Hepatic stellate cell (primary cell): ENCODE measurements around the gene XXYLT1.

Experiments used
- DNase-seq: peaks from one replicate; pipeline ENCODE4 v3.0.0; 2011; ENCODE audit warnings: low spot score

Gene XXYLT1

GRCh38 chr3:195129644-195130492 lies 141.1 kb downstream of the XXYLT1 start:
- DNase-seq, result no peak

DNA sequence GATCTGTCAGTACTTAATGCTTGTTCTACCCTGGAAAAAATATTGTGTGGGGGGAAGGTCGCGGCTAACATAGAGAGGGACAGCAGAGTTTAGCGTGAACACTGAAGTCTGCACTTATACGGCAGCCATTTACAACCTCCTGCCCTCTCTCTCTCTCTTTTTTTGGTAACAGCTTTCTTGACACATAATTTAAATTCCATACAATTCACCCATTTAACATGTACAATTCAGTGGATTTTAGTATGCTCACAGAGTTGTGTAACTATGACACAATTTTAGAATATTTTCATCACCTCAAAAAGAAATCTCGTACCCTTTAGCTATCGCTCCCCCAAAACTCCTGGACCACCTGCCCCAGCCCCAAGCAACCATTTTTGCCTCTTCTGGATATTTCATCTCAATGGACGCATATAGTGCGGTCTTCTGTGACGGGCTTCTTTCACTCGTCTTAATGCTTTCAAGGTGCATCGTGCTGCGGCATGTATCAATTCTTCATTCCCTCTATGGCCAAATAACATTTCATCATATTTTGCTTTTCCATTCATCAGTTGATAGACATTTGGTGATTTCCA lies 141.8 kb downstream of the XXYLT1 start:
- DNase-seq, result no peak

DNA sequence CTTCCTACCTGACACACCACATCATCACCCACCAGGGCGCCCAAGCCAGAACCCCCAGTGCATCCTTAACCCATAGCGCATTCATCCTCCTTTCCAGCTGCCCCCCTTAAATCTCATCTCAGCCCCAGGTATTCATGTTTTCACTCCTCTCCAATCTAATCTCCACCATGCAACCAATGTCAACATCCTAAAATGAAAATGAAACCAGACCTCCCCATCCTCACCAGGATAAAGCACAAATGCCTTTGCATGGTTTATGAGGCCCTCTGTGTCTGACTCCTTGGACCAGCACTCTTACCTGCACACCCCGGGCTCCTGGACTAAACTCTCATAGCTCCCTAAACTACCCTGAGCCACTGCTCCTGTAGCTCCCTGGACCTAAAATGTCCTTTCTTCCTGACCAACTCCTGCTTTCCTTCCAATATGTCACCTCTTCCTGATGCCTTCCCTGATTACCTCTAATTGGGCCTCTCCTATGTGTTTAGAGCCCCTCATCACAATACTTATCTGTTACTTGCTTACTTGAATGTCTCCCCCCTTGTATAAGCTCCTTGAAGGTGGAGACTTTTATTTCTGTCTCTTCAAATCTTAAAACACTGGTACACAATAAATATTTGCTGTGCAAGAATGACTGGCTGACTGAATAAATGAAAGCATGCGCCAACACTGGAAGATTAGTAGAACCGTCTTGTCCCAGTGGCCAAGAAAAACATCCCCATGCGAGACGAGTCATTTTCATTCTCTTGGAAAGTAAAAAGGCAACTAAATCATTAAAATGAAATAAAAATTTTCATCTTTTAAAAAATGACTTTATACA lies 142.5 kb downstream of the XXYLT1 start:
- DNase-seq, result no peak

GRCh38 chr3:195126056-195126605 lies 144.8 kb downstream of the XXYLT1 start:
- no peak for DNase-seq

DNA sequence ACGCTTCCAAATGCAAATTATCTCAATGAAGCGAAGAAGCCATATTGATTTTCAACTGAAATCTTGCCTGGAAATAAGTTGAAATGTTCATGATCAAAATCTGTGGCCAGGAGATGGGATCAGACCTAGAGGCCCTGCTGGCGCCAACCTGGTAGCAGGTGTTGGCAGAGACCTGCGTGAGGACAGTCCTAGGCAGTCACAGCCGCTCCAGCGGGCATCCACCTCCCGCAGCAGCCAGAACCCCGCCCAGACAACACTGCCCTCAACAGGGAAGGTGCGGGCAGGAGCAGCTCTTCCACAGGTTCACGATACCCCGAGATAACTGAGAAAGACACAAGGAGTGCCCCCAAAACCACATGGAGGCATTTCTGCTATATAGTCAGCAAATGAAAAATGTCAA lies 145.3 kb downstream of the XXYLT1 start:
- no peak for DNase-seq

DNA sequence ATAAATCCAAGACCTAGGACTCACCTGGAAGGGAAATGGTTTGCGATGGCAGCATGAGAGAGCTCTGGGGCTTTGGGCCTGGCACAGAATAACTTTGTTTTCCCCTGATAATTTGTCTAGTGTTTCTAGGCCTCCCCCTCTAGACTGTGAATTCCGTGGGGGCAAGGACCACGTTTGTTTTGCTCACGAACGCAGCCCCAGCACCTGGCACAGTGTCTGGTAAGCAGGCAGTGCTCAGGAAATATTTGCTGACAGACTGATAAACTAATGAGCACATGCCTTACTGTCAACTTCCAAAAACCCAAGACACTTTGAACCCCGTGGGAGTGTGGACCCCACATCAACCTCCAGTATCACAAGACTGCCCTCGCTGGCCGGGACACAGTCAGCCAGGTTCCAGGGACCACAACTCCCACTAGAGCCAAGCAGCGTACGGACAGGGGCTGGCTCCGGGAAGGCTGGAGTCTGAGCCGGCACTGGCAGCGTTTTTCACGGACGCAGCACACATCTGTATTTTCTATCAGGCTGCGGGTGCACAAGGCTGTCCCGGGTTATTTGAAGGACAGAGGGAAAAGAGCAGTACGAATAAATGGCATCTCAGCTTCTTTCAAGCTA lies 146.5 kb downstream of the XXYLT1 start:
- no peak for DNase-seq

DNA sequence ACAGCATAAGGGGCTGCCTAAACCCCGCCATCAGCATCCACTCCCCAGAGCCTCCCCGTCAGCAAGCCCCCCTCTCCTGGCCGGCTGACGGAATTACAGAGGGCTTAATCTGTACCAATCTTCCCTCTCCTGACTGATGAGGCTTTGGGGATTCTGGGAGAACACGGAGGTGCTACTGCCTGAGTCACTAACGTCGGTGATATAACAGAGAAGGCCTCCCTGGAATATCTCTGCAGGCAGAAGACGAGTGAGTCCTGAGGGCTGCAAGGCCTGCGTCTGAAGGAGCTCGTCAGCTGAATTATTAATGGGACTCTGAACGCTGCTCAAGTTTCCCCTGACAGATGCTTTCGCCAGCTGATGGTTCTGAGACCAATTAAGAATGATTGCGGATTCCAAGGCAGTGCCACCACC lies 147.7 kb downstream of the XXYLT1 start:
- DNase-seq, result no peak

GRCh38 chr3:195122261-195122660 lies 148.7 kb downstream of the XXYLT1 start:
- no peak for DNase-seq

GRCh38 chr3:195120267-195120601 lies 150.7 kb downstream of the XXYLT1 start:
- DNase-seq, result no peak

- no peak for DNase-seq
Observed at GRCh38 chr3:195119461-195120266, 151.3 kb downstream of the XXYLT1 start.

- no peak for DNase-seq
Observed at GRCh38 chr3:195118671-195119070, 152.3 kb downstream of the XXYLT1 start.

GRCh38 chr3:195117978-195118581 lies 152.9 kb downstream of the XXYLT1 start:
- no peak for DNase-seq

DNA sequence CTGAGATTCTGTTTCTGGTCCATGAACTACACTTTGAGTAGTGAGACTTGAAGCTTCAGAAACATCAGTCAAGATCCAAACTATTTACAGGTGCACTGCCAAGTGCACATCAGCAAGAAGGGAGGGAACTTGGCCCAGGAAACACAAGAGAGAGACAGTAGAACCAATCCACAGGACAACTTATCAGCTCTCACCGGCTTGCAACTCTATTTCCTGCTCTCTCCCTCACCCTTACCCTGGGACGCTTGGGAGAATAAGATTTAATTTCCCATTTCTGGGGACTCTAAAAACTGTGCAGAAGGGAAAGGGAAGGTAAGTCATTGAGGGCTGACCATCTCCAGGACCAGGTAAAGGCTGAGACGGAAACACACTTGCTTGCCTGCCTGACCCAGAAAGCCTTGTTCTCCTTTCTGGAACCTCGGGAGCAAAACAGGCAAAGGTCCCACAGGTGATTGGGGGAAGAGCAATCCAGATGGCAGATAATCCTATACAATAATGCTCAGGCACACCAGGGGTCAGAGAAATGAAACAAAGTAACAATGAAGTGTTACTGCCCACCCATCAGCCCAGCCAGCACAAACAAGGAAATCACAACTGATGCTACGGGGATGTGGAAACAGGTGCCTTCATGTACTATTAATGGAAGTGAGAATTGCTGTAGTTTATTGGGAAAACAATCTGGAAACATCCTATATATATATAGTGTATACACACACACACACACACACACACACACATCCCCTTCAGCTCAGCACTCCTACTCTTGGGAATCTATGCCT lies 154.4 kb downstream of the XXYLT1 start:
- DNase-seq, result no peak

- no peak for DNase-seq
Observed at GRCh38 chr3:195115600-195116406, 155.2 kb downstream of the XXYLT1 start.

DNA sequence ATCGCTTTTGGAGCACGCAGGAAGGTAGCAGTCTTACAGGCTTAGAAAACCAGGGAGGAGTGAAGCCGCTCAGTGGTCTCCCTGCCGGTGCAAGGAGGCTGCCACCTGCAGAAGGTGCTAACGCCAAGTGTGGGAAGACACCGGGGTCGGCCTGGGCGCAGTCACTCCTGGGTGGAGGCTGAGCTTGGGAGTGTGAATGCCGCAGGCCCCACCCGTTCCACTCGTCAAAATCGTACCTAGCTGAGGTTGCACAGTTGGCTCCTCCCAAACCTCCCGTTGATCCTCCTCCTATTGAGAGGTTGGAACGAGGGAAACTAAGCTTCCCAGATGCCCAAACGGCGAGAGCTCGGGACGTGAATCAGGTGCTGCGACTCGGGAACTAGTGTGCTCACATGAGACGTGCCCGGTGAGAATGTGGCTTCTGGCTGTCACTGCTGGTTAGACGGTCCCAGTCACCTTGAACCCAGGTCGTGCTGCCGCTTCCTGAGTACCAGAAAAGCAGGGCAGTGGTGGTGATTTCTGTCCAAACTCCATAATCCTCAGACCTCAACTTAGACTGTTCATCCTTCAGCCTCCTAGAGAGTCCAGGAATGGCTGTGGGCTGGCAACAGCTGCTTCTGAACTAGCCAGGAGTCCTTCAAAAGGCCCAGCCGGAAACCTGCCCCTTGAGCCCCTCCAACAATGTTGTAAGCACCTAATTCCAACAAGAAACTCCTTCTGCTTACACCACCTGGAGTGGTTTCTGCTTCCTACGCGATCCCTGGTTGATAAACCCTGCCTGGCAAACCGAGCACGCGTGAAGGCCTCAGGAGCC lies 156.0 kb downstream of the XXYLT1 start:
- DNase-seq, result no peak

DNA sequence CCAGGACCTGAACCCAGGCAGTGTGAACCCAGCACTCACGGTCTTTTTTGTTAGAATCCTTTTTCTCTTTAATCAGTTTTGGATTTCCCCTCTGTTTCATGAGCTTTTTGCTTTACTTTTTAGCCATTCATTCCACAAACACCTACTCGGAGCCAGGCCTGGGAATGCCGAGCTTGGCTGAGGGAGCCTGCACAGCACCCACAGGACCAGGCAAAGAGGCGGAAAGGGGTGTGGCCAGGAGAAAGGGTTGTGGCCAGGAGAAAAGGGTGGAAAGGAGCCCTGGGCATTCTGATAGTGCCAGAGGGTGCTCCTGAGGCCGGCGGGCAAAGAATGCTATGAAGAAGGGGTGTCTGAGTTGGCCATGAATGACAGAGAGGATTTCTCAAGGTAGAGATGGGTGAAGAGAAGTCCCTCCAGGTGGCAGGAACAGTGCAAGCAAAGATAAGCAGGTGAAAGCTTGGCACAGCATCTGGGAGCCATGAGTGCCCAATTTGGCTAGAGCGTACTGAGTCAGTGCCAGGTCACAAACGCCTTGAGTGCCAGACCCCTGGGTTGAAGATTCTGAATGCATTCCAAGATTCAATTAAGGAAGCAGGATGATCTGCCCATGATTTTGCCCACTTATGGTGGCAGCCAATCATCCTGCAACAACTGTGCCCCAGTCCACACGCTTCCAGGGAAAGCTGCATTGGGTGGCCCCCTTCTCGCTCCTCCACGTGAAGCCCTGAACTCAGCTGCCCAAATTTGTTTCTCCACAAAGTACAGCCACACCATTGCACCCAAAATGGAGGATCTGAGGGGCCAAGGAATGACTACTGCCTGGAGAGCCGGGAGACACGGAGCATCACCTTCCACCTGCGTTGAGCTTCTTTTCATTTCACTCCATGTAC lies 157.2 kb downstream of the XXYLT1 start:
- no peak for DNase-seq

DNA sequence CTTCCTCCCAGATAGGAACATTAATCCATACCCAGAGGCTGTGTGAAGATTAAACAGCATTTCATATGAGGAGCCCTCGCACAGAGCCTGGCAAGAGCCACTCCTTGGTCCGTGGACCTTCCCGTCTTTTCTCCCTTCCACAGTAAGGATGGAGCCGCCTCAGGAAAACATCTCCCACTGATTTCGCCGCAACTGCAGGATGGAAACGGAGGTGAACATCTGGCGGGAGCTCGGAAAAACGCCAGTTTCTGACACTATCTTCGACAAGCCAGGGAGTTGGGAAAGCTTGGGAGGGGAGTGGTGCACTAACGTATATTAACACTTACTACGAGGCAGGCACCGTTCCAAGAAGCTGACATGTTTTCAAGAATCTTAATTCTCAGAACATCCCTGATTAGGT lies 157.9 kb downstream of the XXYLT1 start:
- DNase-seq, result no peak
